ENCODE measurements around the gene NANOS3.
"Not testable (repeated sequence)": the region's sequence is repeated elsewhere in the genome, so short reads cannot be mapped to it uniquely, and the experiment has no call there.

Gene NANOS3

DNA sequence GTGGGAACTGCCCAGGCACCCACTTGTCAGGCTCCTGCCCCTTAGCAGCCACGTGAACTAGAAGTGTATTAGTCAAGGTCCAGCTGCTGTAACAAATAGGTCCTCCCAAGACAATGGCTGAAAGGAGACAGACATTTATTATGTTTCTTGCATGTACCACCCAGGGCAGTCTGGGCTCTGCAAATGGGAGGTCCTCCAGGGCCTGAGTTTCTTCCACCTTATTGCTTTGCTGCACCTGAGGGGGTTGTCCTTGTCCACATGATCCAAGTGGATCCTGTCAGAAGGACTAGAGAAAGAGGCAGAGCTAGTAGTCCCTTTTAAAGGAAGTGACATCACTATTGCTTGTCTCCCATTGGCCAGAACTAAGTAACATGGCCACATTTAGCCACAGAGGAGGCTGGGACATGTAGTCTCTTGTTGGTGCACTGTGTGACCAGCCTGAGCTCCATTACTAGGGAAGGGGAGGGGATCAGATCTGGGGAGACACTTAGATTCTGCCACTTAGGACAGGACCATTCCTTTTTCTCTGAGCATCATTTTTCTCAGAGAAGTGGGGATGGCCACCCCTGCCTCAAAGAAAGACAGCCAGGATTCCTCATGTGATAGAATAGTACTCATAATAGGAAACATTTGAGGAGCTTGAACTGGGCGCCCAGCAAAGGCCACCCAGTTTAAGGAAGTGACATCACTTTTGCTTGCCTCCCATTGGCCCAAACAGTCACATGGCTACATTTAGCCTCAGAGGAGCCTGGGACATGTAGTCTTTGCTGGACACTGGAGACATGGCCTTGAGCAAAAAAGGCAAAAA lies 44.2 kb downstream of the NANOS3 start:
- DNase-seq (ENCODE audit: low read depth in 2 of 2), result peak in 1 of 2 donors; percentile 28

DNA sequence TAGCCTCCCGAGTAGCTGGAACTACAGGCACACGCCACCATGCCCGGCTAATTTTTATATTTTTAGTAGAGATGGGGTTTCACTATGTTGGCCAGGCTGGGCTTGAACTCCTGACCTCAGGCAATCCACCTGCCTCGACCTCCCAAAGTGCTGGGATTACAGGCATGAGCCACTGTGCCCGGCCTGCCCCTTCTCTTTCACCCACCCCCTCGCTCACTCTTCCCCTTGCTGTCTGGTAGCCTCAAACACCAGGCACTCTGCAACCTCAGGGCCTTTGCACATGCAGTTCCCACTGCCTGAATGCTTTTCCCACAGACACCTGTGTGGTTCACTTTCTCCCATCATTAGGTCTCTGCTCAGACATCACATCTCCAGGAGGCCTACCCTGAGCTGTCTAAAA lies 45.2 kb downstream of the NANOS3 start:
- not testable (repeated sequence) for DNase-seq (ENCODE audit: low read depth in 2 of 2)

DNA sequence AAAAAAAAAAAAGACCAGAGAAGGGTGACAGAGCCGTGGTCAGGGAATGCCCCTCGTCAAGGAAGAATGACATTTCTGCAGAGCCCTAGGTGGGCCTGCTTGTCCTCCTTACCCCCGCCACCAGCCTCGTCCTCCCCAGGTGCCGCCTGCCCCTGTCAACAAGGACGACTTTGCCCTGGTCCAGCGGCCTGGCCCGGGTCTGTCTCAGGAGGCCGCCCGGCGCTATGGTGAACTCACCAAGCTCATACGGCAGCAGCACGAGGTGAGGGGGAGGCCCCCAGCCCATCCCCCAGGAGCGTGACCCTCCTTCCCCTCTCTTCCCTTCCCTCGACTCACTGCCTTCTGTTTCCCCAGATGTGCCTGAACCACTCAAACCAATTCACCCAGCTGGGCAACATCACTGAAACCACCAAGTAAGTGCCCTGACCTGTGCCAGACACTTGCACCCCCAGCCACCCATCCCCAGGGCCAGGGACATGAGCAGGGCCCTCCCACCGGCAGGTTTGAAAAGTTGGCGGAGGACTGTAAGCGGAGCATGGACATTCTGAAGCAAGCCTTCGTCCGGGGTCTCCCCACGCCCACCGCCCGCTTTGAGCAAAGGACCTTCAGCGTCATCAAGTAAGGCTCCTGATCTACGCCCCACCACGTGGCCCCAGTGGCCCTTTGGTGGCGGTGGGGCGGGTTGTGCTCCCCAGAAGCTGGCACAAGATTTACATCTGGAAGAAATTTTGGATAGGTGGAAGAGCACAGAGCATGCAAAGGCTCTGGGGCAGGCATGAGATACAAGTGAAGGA lies 46.5 kb downstream of the NANOS3 start:
- no peak for DNase-seq (ENCODE audit: low read depth in 2 of 2)

DNA sequence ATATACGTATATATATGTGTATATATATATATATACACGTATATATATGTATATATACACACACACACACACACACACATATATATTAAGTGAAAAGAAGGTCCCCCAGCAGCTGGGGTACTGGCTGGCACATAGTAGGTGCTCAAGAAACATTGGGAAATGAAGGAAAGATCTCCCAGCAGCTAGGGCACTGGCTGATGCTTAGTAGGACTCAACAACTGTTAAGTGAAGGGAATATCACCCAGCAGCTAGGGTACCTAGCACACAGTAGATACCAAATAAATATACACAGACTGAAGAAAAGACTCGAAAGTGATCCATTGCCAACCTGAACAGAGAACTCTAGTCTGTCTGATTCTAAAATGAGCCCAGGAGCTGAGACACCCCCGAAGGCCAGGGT lies 49.1 kb downstream of the NANOS3 start:
- DNase-seq (ENCODE audit: low read depth in 2 of 2), result no peak

DNA sequence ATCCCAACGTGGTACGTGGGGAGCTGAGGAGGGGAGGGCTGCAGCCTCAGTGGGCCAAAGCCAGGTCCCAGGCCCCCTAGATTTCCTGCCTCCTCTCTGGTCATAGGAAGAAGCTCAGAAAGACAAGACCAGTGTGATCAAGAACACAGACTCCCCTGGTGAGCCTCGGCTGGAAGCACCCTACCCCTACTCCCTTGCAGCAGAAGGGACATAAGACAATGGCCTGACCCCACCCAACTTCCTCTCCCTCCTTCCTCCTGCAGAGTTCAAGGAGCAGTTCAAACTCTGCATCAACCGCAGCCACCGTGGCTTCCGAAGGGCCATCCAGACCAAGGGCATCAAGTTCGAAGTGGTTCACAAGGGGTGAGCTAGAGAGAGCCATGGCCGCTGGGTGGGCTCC lies 49.8 kb downstream of the NANOS3 start:
- DNase-seq (ENCODE audit: low read depth in 2 of 2), result no peak

DNA sequence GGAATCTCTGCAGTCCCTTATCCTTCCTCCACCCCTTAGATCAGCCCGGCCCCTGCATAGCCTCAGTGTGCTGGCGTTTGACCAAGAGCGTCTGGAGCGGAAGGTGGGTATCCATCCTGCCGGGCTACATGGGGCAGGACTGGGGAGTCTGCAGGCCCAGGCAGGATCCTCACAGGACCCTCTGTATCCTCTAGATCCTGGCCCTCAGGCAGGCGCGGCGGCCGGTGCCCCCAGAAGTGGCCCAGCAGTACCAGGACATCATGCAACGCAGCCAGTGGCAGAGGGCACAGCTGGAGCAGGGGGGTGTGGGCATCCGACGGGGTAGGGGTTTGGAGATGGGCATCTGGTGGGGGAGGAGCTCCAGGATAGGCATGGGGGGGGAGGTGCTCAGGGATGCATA lies 52.4 kb downstream of the NANOS3 start:
- DNase-seq (ENCODE audit: low read depth in 2 of 2), result no peak

DNA sequence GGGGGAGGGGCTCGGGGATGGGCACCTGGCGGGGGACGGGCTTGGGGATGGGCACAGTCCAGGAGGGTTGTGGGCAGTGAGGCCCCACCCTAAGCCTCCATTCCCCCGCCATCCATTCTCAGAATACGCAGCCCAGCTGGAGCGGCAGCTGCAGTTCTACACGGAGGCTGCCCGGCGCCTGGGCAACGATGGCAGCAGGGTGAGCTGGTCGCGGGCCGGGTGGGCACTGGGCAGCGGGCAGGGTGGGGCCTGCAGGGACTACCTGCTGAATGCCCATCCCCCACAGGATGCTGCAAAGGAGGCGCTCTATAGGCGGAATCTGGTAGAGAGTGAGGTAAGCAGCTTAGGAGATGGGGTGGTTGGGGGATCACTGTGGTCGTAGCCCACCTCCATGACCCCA lies 53.0 kb downstream of the NANOS3 start:
- no peak for DNase-seq (ENCODE audit: low read depth in 2 of 2)

Data from stimulated activated CD4-positive, alpha-beta T cell treated with anti-CD3 and anti-CD28 coated beads, Interleukin-15, amount 100 ng/mL, for 48 hours (primary cell).